Astrocyte (in vitro differentiated cells and primary cell): ENCODE data around the gene GPR137B. TPM values are rescaled to one million over a fixed set of nuclear protein-coding genes. Genes with fewer than 3 reads are reported as not detected.

Experiments
- DNase-seq: peaks from one replicate; pipeline ENCODE4 v3.0.0-alpha.2; 2010; ENCODE audit warnings: low read depth
- FAIRE-seq: peaks from 2 replicates; lab custom pipeline; 2011; peaks lifted over from hg19 to GRCh38; lab: Jason Lieb, UNC
- H2AFZ ChIP-seq: 2 replicates; pipeline ENCODE4 v1.6.0; 2012; ENCODE audit warnings: low read depth, low read length, inconsistent platforms
- H3K27ac ChIP-seq: 2 replicates; pipeline ENCODE4 v1.5.1; 2011; ENCODE audit warnings: low read depth, low read length, inconsistent platforms
- H3K27me3 ChIP-seq: 2 replicates; pipeline ENCODE4 v1.6.0; 2011; ENCODE audit warnings: low read length, inconsistent platforms; ENCODE audit not compliant: insufficient read depth
- H3K36me3 ChIP-seq: 2 replicates; pipeline ENCODE4 v1.5.1; 2011; ENCODE audit warnings: low read length, inconsistent platforms; ENCODE audit not compliant: insufficient read depth
- H3K4me1 ChIP-seq: 2 replicates; pipeline ENCODE4 v1.5.1; 2011; ENCODE audit warnings: low read length, inconsistent platforms; ENCODE audit not compliant: insufficient read depth
- H3K4me2 ChIP-seq: 2 replicates; pipeline ENCODE4 v1.6.0; 2012; ENCODE audit warnings: low read length, inconsistent platforms
- H3K4me3 ChIP-seq: 2 replicates; pipeline ENCODE4 v1.5.1; 2011; ENCODE audit warnings: low read depth, mild to moderate bottlenecking, low read length, inconsistent platforms; ENCODE audit not compliant: insufficient read depth
- H3K79me2 ChIP-seq: 2 replicates; pipeline ENCODE4 v1.6.0; 2012; ENCODE audit warnings: mild to moderate bottlenecking, low read length, inconsistent platforms; ENCODE audit not compliant: insufficient read depth
- H3K9ac ChIP-seq: 2 replicates; pipeline ENCODE4 v1.6.0; 2012; ENCODE audit warnings: mild to moderate bottlenecking, low read length, inconsistent platforms
- H3K9me3 ChIP-seq: 2 replicates; pipeline ENCODE4 v1.5.1; 2012; ENCODE audit warnings: low read depth, mild to moderate bottlenecking, low read length, inconsistent platforms; ENCODE audit not compliant: insufficient read depth
- H4K20me1 ChIP-seq: 2 replicates; pipeline ENCODE4 v1.6.0; 2012; ENCODE audit warnings: low read length, inconsistent platforms; ENCODE audit not compliant: insufficient read depth
- H3K27ac Mint-ChIP-seq: one replicate; pipeline ENCODE4 v1.8.0; 2021; ENCODE audit warnings: mild to moderate bottlenecking, mixed read lengths; ENCODE audit not compliant: unreplicated experiment
- H3K27me3 Mint-ChIP-seq: one replicate; pipeline ENCODE4 v1.8.0; 2021; ENCODE audit warnings: low read depth, mixed read lengths; ENCODE audit not compliant: unreplicated experiment
- H3K36me3 Mint-ChIP-seq: one replicate; pipeline ENCODE4 v1.8.0; 2021; ENCODE audit warnings: low read depth, mixed read lengths; ENCODE audit not compliant: unreplicated experiment
- H3K4me1 Mint-ChIP-seq: one replicate; pipeline ENCODE4 v1.8.0; 2021; ENCODE audit warnings: low read depth, mixed read lengths; ENCODE audit not compliant: unreplicated experiment
- H3K4me3 Mint-ChIP-seq: one replicate; pipeline ENCODE4 v1.8.0; 2021; ENCODE audit warnings: mild to moderate bottlenecking, moderate library complexity, mixed read lengths; ENCODE audit not compliant: unreplicated experiment
- H3K9me3 Mint-ChIP-seq: one replicate; pipeline ENCODE4 v1.8.0; 2021; ENCODE audit warnings: mild to moderate bottlenecking, mixed read lengths; ENCODE audit not compliant: unreplicated experiment
- EZH2 ChIP-seq: IDR thresholded peaks from 2 replicates; pipeline ENCODE4 v1.6.1; 2012; ENCODE audit warnings: mild to moderate bottlenecking, low read length, inconsistent platforms; ENCODE audit not compliant: insufficient read depth
- total RNA-seq: library from RNA; stranded (reverse); gene quantifications from 2 replicates; pipeline ENCODE4 v1.2.1, GENCODE V29; 2021
- TF ChIP-seq, protein P1 (sequence below): IDR thresholded peaks from 2 replicates; pipeline ENCODE4 v1.5.1; 2011; ENCODE audit warnings: low read depth, mild to moderate bottlenecking, inconsistent platforms, low read length, moderate library complexity; ENCODE audit not compliant: insufficient read depth

GPR137B gene
- total RNA-seq, 1 donor from 2014 or later, result 12.9 TPM

DNA sequence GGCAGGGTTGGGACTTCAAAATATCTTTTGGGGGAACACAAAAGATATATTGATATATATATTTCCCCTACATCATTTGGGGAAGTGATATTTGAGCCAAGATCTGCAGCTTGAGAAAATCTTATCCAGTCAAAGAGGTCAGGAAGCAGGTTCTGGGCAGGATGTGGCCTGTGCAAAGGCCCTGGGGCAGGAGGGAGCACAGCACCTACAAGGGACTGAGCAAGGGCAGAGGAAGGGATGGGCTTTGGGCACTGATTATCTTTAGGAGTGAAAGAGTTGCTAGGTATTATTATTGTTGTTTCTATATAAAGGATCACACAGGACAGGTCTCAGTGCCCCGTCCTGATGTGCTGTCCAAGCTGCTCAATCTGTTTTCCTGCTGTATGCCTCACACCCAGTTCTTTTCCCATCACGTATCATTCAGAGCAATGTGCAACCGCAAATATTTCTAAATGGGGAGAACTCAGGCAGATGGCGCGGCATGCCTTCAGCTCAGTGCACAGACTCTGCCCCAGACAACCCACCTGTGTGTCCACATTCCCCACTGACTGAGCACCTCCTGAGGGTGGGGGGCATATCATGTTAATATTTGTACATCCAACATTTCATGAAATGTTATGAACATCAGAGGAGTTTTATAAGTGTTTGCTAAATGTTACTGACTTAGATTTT lies 28.1 kb upstream of the GPR137B start:
- Mint-ChIP-seq H3K36me3 (peaks cover 3% of the 10 kb centered on the region), H3K4me3 (no peak overlapping the region), H3K27me3 (no peaks in the 10 kb centered on the region), H3K4me1 (no peaks in the 10 kb centered on the region), H3K9me3 (no peaks in the 10 kb centered on the region), H3K27ac (no peak overlapping the region)
- H3K9ac ChIP-seq, result no peak overlapping the region
- H3K36me3 ChIP-seq, result no peaks in the 10 kb centered on the region
- TF ChIP-seq, protein P1, sequence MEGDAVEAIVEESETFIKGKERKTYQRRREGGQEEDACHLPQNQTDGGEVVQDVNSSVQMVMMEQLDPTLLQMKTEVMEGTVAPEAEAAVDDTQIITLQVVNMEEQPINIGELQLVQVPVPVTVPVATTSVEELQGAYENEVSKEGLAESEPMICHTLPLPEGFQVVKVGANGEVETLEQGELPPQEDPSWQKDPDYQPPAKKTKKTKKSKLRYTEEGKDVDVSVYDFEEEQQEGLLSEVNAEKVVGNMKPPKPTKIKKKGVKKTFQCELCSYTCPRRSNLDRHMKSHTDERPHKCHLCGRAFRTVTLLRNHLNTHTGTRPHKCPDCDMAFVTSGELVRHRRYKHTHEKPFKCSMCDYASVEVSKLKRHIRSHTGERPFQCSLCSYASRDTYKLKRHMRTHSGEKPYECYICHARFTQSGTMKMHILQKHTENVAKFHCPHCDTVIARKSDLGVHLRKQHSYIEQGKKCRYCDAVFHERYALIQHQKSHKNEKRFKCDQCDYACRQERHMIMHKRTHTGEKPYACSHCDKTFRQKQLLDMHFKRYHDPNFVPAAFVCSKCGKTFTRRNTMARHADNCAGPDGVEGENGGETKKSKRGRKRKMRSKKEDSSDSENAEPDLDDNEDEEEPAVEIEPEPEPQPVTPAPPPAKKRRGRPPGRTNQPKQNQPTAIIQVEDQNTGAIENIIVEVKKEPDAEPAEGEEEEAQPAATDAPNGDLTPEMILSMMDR, result no peak
- TF ChIP-seq EZH2, result no peak
- H3K27me3 ChIP-seq, result no peaks in the 10 kb centered on the region
- no peak overlapping the region for H3K27ac ChIP-seq
- H4K20me1 ChIP-seq, result no peaks in the 10 kb centered on the region
- H3K4me2 ChIP-seq, result no peak overlapping the region
- no peak for FAIRE-seq
- no peaks in the 10 kb centered on the region for H3K9me3 ChIP-seq
- no peaks in the 10 kb centered on the region for H3K79me2 ChIP-seq
- no peak overlapping the region for H3K4me3 ChIP-seq
- no peak overlapping the region for H2AFZ ChIP-seq
- H3K4me1 ChIP-seq, result no peaks in the 10 kb centered on the region
- DNase-seq, result no peak

DNA sequence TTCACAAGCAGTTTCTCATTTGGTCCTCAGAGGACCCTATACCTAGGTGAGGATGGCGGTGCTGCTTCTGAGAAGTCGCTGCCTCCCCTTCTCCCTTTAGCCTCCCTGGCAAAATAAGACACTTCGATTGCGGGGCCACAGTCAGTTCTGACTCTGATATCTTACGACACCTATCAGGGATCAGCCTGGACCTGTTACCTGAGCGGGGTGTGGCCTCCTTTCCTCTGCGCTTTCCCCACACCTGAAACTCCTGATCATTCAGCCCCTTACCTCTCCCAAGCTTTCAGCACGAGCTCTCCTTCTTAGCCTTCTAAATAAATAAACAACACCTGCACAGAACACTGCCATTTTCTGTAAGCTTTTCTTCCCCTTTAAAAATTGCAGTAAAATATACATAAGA lies 24.6 kb upstream of the GPR137B start:
- Histone ChIP-seq H3K27ac (no peak overlapping the region), H3K9ac (no peak overlapping the region), H3K4me2 (no peak overlapping the region), H3K4me1 (no peaks in the 10 kb centered on the region), H3K9me3 (no peaks in the 10 kb centered on the region), H3K79me2 (no peaks in the 10 kb centered on the region), H3K36me3 (no peaks in the 10 kb centered on the region), H2AFZ (no peak overlapping the region), H3K4me3 (no peak overlapping the region), H4K20me1 (no peaks in the 10 kb centered on the region), H3K27me3 (no peaks in the 10 kb centered on the region)
- Mint-ChIP-seq H3K4me1 (no peaks in the 10 kb centered on the region), H3K9me3 (no peaks in the 10 kb centered on the region), H3K4me3 (no peak overlapping the region), H3K27me3 (peaks cover 7% of the 10 kb centered on the region), H3K36me3 (no peaks in the 10 kb centered on the region), H3K27ac (no peak overlapping the region)
- DNase-seq (no peak), FAIRE-seq (no peak)
- TF ChIP-seq EZH2, result no peak
- TF ChIP-seq, protein P1, result no peak

GRCh38 chr1:236119943-236120484 lies 22.3 kb upstream of the GPR137B start:
- Histone ChIP-seq H3K9me3 (no peaks in the 10 kb centered on the region), H3K36me3 (no peaks in the 10 kb centered on the region), H3K4me3 (no peak overlapping the region), H3K79me2 (no peaks in the 10 kb centered on the region), H3K27me3 (no peaks in the 10 kb centered on the region), H3K4me1 (no peaks in the 10 kb centered on the region), H4K20me1 (no peaks in the 10 kb centered on the region), H3K27ac (no peak overlapping the region), H3K4me2 (no peak overlapping the region), H2AFZ (no peak overlapping the region), H3K9ac (no peak overlapping the region)
- H3K4me3 Mint-ChIP-seq, result no peak overlapping the region
- DNase-seq, result no peak
- H3K27ac Mint-ChIP-seq, result no peak overlapping the region
- TF ChIP-seq, protein P1, result no peak
- TF ChIP-seq EZH2, result no peak
- peaks cover 7% of the 10 kb centered on the region for H3K27me3 Mint-ChIP-seq
- no peaks in the 10 kb centered on the region for H3K9me3 Mint-ChIP-seq
- no peak for FAIRE-seq
- no peaks in the 10 kb centered on the region for H3K36me3 Mint-ChIP-seq
- no peaks in the 10 kb centered on the region for H3K4me1 Mint-ChIP-seq
